ENCODE measurements around the gene ASTE1.

- TF ChIP-seq ZNF274 (IDR thresholded peaks at IDR 0.05; ENCODE audit: low read depth, low read length), result no peak
- no peak for TF ChIP-seq SUZ12 (IDR thresholded peaks at IDR 0.05; ENCODE audit: extremely low read depth, insufficient read depth, insufficient read length)
- TF ChIP-seq YY1 (IDR thresholded peaks at IDR 0.05; ENCODE audit: insufficient read depth, insufficient read length), result no peak
Measured at GRCh38 chr3:130969621-130970020, 57.0 kb downstream of the ASTE1 start.
